ENCODE data around the gene ITSN2.
"Not testable (repeated sequence)": the region's sequence is repeated elsewhere in the genome, so short reads cannot be mapped to it uniquely, and the experiment has no call there.

The ITSN2 gene

DNA sequence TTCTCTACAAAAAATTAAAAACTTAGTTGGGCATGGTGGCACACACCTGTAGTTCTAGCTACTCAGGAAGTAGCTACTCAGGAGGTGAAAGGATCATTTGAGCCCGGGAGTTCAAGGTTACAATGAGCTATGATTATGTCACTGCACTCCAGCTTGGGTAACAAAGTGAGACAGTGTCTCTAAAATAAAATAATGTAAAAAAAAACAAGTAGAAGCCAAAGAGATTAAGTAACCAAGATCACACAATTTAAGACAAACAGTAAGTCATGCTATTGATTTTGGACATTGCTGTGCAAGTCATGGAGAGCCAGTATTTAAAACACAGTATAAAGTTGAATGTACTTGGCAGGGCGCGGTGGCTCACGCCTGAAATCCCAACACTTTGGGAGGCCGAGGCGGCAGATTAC lies 20.5 kb downstream of the ITSN2 start:
- H3K4me1 ChIP-seq: peaks cover 0 to 51% (median 3%) of the 10 kb centered on the region in 4 donors
- DNase-seq: no peak
- H3K27ac ChIP-seq: no peak overlapping the region
- no peak overlapping the region for H3K4me3 ChIP-seq
- no peaks in the 10 kb centered on the region for H3K27me3 ChIP-seq
- no peaks in the 10 kb centered on the region for H3K9me3 ChIP-seq
- TF ChIP-seq CTCF (IDR thresholded peaks at IDR 0.05): no peak
- intact Hi-C loops (cut with DNase I; ENCODE audit: low total_unique reads): no loop called here
- no peaks in the 10 kb centered on the region for H3K36me3 ChIP-seq

DNA sequence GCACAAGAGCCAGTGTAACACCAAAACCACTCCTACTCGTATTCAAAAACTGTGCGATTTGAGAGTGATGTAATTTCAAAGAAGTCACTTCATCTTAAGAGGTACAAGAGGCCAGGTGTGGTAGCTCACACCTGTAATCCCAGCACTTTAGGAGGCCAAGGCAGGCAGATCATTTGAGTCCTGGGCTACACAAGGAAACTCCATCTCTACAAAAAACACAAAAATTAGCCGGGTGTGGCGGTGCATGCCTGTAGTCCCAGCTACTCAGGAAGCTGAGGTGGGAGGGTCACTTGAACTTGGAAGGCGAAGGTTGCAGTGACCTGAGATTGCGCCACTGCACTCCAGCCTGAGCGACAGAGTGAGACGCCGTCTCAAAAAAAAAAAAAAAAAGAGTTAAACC lies 21.2 kb downstream of the ITSN2 start:
- intact Hi-C loops (cut with DNase I; ENCODE audit: low total_unique reads); H3K9me3 ChIP-seq; H3K36me3 ChIP-seq; H3K27ac ChIP-seq; DNase-seq; H3K27me3 ChIP-seq; H3K4me3 ChIP-seq: not testable (repeated sequence)
- H3K4me1 ChIP-seq: peaks cover 0 to 49% (median 5%) of the 10 kb centered on the region in 4 donors

- intact Hi-C loops (cut with DNase I; ENCODE audit: low total_unique reads): no loop called here
- Histone ChIP-seq H3K36me3 (no peaks in the 10 kb centered on the region), H3K27ac (no peak overlapping the region), H3K4me1 (peaks cover 0 to 48% (median 8%) of the 10 kb centered on the region in 4 donors), H3K27me3 (no peaks in the 10 kb centered on the region), H3K9me3 (no peaks in the 10 kb centered on the region), H3K4me3 (no peak overlapping the region)
- no peak for DNase-seq
- no peak for TF ChIP-seq CTCF (IDR thresholded peaks at IDR 0.05)
Observed at GRCh38 chr2:24337890-24338289, 22.4 kb downstream of the ITSN2 start.

- Histone ChIP-seq H3K4me1 (peaks cover 0 to 47% (median 8%) of the 10 kb centered on the region in 4 donors), H3K27ac (no peak overlapping the region), H3K4me3 (no peak overlapping the region), H3K9me3 (no peaks in the 10 kb centered on the region), H3K36me3 (no peaks in the 10 kb centered on the region), H3K27me3 (no peaks in the 10 kb centered on the region)
- no peak for DNase-seq
- intact Hi-C loops (cut with DNase I; ENCODE audit: low total_unique reads): no loop called here
- TF ChIP-seq CTCF (IDR thresholded peaks at IDR 0.05): no peak
Observed at GRCh38 chr2:24336811-24337210, 23.5 kb downstream of the ITSN2 start.

GRCh38 chr2:24334245-24334633 lies 26.1 kb downstream of the ITSN2 start:
- DNase-seq: peak in 1 of 2 donors; percentile 32
- Histone ChIP-seq H3K27me3 (no peaks in the 10 kb centered on the region), H3K36me3 (no peaks in the 10 kb centered on the region), H3K27ac (no peak overlapping the region), H3K4me1 (peaks cover 0 to 57% (median 15%) of the 10 kb centered on the region in 4 donors), H3K4me3 (no peak overlapping the region), H3K9me3 (no peaks in the 10 kb centered on the region)
- no peak for TF ChIP-seq CTCF (IDR thresholded peaks at IDR 0.05)
- intact Hi-C loops (cut with DNase I; ENCODE audit: low total_unique reads): no loop called here

DNA sequence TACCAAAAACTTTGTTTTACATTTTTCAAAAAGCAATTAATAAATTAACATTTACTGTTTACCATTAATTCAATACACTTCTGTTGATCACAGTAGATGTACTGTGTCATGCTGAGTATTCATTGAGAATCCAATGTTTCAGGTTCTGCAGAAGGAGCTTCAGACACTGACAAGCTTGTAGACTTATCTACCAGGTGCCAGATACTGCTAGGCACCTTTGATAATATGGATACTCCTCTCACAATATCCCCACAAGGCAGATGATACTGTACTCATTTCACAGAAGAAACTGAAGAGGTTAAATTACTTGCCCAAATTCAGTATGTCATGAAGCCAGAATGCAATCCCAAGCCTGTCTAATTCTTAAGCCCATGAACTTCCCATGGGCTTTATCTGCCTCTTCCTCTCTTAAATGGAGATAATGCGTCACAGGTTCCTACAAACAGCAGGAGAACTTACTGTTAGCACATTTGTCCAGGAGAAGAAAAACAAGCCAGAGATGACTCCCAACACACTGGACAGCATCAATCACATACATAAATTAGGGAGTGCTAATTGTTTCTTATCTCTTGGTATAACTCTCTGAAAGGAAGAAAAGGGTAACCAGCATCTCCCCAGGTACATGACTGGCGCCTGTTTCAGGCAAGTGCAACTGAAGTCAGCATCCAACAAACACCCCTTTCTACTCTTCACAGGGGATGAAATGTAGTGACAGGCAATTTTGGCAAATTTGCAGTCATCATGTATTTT lies 27.4 kb downstream of the ITSN2 start:
- Histone ChIP-seq H3K9me3 (no peaks in the 10 kb centered on the region), H3K4me3 (no peak overlapping the region), H3K36me3 (no peaks in the 10 kb centered on the region), H3K27ac (no peak overlapping the region), H3K27me3 (no peaks in the 10 kb centered on the region), H3K4me1 (peaks cover 0 to 66% (median 18%) of the 10 kb centered on the region in 4 donors)
- TF ChIP-seq CTCF (IDR thresholded peaks at IDR 0.05): no peak
- DNase-seq: no peak
- intact Hi-C loops (cut with DNase I; ENCODE audit: low total_unique reads): no loop called here
